A549 (cell line): ENCODE data around the gene NUP42.

Source experiments
- CHD2 ChIP-seq: fragments of 150-350 bp; IDR thresholded peaks from 2 replicates; pipeline ENCODE4 v1.6.1; 2014; ENCODE audit warnings: low read length; ENCODE audit not compliant: partially characterized antibody
- MAFK ChIP-seq: fragments of 450-650 bp; IDR thresholded peaks from 2 replicates; pipeline ENCODE4 v1.6.1; 2014; ENCODE audit not compliant: partially characterized antibody
- POLR2A ChIP-seq: IDR thresholded peaks from 2 replicates; pipeline ENCODE4 v1.6.1; 2012; ENCODE audit warnings: mild to moderate bottlenecking, low read length
- RFX5 ChIP-seq: fragments of 450-650 bp; IDR thresholded peaks from 2 replicates; pipeline ENCODE4 v1.7.1; 2014; ENCODE audit warnings: antibody characterized with exemption, mild to moderate bottlenecking, moderate library complexity
- TP53 ChIP-seq: fragments of 250-450 bp; sonication (Bioruptor Pico); IDR thresholded peaks from 2 replicates; pipeline ENCODE4 v1.5.0; 2021; ENCODE audit warnings: mild to moderate bottlenecking, moderate library complexity
- TF ChIP-seq, protein P1 (sequence below): fragments of >200 bp; sonication (Bioruptor Twin); formaldehyde crosslinking; IDR thresholded peaks from 3 replicates; pipeline ENCODE4 v1.5.1; 2016
- TF ChIP-seq, protein P2 (sequence below): fragments of >200 bp; sonication (Bioruptor Twin); formaldehyde crosslinking; IDR thresholded peaks from 2 replicates; pipeline ENCODE4 v1.6.1; 2016

DNA sequence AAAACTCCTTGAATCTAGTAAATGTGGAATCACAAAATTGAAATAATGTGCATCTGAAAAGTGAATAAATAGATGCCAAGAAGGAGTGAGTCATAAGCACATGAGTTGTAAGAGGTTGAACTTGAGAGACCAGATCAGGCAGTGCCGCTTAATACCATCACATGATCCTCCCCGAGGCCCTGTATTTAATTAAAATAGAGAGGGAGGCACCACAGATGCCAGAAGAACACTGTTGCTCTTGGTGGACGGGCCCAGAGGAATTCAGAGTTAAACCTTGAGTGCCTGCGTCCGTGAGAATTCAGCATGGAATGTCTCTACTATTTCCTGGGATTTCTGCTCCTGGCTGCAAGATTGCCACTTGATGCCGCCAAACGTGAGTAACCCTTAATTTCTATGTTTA, 64.7 kb downstream of the NUP42 start, which contains the start of gene GPNMB:
- TF ChIP-seq, protein P1, sequence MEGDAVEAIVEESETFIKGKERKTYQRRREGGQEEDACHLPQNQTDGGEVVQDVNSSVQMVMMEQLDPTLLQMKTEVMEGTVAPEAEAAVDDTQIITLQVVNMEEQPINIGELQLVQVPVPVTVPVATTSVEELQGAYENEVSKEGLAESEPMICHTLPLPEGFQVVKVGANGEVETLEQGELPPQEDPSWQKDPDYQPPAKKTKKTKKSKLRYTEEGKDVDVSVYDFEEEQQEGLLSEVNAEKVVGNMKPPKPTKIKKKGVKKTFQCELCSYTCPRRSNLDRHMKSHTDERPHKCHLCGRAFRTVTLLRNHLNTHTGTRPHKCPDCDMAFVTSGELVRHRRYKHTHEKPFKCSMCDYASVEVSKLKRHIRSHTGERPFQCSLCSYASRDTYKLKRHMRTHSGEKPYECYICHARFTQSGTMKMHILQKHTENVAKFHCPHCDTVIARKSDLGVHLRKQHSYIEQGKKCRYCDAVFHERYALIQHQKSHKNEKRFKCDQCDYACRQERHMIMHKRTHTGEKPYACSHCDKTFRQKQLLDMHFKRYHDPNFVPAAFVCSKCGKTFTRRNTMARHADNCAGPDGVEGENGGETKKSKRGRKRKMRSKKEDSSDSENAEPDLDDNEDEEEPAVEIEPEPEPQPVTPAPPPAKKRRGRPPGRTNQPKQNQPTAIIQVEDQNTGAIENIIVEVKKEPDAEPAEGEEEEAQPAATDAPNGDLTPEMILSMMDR = no peak
- TF ChIP-seq, protein P2, sequence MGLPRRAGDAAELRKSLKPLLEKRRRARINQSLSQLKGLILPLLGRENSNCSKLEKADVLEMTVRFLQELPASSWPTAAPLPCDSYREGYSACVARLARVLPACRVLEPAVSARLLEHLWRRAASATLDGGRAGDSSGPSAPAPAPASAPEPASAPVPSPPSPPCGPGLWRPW = no peak
- no peak for TF ChIP-seq MAFK
- no peak for TF ChIP-seq RFX5
- TF ChIP-seq CHD2 = no peak
- TF ChIP-seq POLR2A = no peak
- no peak for TF ChIP-seq TP53 (CRISPR knock-in tag)
